Stimulated activated naive CD4-positive, alpha-beta T cell treated with Interleukin-2 at 50 U/mL for 16 hours (primary cell): ENCODE measurements around the gene MIA3.

Experiments used
- DNase-seq: peaks from one replicate; lab custom pipeline; 2025; lab: John Stamatoyannopoulos, UW

MIA3 gene

DNA sequence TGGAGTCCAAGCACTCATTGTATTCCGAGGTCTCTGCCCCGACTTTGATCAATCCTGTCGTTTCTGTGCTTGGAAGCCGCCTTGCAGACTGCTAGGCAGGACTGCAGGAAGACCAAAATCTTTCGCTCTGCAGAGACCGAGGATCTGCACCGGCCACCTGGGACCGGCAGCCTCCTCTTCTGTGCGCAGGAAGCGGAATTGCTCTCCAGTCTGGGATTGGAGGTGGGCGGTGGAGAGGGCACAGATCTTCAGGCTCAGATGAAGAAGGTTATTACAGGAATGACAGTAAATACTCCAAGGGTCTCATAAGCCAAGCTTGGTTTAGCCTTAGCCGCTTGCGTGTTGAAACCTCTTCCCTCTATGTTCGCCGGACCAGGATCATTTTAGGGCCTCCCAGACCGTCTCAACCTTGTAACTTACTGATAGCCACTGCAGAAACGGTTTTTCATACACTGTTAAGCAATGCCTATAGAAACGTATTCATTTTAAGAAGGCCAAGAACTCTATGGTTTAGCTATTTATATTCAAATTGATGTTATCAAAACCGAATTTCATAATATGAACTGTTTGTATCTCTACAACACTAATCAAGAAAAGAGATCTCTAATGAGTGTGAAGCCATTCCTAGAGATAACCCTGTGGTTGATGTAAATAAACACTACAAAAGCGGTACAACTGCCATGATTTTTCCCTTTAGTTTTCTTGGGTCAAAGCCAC is 1.1 kb downstream of the MIA3 start:
- no peak for DNase-seq

DNA sequence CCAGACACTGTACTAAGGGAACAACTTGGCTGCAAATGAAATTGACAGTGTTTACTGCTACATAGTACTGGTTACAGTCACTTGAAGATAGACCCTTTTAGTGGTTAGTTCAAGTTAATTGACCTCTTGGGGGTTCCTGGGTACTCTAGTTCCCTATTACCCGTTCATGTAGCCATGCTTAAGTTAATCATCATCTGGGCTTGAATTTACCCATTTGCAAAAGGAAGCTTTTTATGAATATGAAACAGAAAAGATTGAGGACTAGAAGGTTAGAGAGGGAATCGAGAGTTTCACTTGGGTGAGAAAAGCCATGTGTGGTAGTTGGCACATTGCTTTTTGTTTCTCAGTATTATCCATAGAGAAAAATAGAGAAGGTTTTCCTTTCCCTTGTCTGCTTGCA is 2.7 kb downstream of the MIA3 start:
- DNase-seq: no peak

DNA sequence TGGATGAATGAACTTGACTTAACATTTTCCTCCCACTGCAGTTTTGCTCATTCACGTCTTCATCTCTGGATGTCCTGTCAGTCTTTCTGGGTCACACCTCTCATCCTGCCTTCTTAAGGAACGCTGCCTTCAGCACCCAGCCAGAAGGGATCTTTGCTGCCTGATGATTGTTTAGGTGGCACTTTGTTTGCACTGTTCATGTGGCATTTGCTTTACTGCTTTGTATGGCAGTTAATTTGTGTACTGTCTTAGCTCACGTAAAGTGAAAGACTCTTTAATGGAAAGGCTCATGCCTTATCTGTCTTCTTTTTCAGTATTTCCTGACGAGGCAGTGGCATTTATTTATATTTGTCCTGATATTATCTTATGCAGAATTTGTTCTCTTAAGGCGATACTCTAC is 4.9 kb downstream of the MIA3 start:
- DNase-seq: no peak

DNA sequence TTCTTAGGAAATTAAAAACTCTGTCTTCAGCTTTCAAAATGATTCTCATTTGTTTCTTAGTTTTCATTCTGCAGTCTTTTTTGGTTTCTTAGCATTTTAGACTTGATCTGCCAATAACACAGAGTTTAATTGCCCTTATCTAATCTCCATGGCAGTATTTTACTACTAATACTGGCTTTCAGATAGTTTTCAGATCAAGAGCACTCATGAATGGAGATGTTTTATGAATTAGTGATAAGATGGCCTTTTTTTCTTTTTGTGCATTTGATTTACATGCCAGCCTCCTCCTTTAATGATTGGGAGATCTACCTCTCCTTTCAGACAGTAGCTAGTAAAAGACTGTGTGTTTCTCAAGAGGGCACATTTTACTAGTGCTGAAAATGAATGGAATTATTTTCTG is 5.6 kb downstream of the MIA3 start:
- DNase-seq: no peak

DNA sequence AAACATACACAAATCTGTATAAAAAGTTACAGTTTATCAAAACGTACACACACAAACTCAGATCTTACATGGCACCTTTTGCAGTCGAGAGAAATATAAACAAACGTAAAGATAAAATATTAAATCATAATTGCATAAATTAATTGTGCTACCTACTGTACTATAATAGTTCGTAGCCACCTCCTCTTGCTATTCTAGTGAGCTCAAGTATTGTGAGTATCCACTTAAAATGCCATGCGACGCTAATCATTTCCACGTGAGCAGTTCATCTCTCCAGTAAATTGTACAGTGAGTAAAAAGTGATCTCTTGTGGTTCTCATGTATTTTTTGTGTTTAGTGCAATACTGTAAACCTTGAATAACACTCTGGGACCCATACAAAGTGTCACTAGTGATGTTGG is 6.3 kb downstream of the MIA3 start:
- no peak for DNase-seq

DNA sequence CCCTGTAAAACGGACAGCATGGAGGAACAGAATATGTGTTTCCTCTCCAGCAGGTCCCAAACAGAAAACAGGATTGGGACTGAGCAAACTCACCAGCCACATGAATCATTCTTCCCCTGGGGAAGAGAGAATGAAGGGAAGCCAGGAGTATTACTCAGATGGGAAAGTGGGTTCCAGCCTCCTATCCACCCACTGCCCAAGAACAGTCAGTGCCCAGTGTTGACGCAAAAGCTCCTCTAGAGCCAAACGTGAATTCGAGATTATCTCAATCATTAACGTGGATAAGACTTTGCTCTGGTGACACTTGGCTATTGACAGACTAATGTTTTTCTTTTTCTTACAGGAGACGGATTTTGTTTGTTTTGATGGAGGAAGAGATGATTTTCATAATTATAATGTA is 9.3 kb downstream of the MIA3 start:
- no peak for DNase-seq

DNA sequence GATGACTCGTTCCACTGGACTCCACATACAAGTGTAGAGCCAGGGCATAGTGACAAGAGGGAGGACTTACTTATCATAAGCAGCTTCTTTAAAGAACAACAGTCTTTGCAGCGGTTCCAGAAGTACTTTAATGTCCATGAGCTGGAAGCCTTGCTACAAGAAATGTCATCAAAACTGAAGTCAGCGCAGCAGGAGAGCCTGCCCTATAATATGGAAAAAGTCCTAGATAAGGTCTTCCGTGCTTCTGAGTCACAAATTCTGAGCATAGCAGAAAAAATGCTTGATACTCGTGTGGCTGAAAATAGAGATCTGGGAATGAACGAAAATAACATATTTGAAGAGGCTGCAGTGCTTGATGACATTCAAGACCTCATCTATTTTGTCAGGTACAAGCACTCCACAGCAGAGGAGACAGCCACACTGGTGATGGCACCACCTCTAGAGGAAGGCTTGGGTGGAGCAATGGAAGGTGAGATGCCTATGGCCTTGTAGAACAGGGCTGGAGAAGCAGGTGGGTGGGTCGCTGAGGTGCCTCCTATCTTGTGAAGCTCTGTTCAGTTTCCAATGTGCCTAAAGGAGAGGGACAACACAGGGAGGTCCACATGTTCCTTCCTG is 12.1 kb downstream of the MIA3 start:
- no peak for DNase-seq

DNA sequence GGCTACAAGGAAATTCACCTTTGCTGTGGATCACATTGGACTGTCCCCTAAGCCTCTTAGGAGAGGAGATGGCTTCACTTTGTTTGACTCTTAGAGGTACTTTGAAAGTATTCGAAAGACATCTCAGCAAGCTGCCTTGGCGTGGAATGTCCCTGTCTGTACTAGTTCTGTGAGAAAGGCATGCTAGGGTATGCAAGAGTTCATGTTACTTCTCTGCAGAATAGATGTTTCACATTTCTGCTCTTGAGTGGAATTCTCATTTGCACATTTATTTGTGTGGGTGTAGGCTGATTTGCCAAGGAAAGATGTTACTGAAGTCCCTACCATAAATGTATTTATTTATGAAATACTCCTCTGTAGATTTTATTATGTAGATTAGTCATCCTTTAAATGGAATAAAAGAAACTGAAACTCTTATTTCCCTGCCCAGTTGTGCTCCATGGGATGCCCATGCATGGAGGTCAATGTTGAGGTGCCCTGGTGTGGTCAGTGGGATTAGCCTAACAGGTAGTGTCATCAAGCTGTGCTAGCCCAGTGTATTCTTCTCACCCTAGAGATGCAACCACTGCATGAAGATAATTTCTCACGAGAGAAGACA is 13.8 kb downstream of the MIA3 start:
- DNase-seq: no peak

DNA sequence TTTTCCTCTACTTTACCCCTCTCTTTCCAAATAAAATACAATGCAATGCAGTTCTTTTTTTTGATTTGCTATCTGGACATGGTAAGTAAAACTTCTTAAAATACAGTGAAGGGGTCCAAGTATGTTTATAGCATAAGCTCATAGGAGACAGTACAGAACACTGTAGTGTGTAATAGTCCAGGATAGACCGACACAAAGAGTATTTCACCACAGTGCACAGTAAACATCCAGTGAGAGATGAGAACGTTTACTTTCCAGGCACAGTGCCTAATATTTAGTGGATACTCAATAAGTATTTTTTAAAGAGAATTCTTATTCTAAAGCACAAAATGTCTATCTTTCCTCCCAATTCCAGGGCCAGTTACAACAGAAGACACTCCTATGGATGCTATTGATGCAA is 14.9 kb downstream of the MIA3 start:
- DNase-seq: no peak

DNA sequence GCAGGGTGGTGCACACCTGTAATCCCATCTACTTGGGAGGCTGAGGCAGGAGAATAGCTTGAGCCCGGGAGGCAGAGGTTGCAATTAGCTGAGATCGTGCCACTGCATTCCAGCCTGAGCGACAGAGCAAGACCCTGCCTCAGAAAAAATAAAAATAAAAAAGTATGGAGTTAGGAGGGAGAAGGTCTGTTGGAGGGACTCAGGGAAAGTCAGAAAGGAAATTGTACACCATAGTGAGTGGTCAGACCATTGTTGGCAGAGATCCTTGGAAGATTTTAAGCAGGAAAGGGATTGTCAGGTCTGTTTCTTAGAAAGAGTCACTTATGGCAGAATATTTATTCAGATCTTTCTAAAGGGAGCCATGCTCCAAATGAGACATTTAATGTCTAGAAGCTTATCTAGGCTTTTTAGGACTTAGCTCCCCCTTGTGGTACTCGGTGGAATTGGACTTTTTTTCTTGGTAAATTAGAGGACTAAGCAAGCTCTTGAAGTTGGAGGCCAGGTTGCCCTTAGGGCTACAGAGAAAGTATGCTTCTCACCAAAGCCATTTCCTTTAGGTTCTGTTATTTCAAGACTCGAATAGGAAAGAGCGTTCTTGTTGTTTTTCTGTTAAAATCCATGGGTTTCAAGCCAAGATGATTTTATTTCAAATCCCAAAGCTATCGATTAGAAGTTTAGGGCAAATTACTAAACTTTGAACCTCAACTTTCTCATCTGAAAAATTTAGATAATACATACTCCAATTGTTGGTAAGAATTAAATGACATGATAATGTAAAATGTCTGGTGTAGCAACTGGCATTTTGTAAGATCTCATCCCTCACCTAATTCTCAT is 16.5 kb downstream of the MIA3 start:
- peak; percentile 24 for DNase-seq

DNA sequence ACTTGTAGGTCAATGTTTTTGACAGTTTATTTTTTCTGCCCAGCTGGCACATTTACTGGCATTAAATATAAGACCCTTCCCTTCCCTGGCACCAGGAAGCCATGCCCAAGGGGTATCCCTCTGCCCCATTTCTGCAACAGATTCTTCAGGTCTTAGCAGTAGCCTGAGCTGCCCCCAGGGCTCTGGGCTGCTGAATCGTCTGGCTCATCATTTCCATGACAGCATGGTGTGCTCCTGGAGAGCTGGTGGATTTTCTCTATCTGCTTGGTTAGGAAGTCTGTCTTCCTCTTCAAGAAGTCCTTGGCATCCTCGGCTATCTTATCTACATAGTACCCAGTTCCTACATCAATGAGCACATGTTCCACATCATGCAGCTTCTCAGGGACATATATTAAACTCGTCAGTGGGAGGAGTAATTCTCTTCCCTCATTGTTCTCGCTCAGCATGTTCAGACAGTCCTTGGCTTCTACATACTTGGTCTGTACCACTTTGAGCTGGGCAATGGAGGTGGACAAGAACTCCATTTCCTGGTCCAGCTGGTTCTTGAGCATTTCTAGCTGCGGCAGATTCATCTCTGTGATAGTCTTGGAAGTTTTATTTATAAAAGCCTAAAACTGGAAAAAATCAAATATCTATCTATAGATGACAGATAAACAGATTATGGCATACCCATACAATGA is 23.5 kb downstream of the MIA3 start:
- no peak for DNase-seq

DNA sequence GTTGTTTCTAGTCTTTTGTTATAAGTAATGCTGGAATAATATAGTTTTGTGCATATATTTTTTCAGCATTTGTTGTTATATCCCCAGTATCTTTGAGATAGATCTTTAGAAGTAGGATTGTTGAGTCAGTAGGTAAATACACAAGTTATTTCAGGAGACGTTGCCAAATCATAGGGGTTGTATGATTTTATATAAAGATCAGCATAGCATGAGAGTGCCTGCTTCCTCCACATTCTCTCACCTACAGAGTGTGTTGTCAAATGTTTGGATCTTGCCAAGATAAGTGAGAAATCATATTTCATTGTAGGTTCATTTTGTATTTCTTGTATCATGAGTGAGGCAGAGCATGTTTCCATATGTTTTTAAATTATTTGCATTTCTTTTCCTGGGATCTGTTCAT is 24.6 kb downstream of the MIA3 start:
- no peak for DNase-seq

DNA sequence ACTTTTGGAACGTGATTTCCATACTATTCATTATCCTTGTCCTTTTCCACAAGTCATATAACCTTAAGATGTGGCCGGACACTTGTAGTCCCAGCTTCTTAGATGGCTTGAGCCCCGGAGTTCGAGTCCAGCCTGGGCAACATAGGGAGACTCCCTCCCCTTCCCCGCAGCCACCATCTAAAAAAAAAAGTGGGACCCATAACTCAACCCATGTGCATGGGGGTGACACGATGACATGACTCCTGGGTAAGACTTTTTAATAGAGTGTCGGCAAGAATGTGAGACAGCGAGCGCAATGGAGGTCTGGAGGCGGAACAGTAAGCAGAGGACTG is 25.7 kb downstream of the MIA3 start:
- DNase-seq: no peak

DNA sequence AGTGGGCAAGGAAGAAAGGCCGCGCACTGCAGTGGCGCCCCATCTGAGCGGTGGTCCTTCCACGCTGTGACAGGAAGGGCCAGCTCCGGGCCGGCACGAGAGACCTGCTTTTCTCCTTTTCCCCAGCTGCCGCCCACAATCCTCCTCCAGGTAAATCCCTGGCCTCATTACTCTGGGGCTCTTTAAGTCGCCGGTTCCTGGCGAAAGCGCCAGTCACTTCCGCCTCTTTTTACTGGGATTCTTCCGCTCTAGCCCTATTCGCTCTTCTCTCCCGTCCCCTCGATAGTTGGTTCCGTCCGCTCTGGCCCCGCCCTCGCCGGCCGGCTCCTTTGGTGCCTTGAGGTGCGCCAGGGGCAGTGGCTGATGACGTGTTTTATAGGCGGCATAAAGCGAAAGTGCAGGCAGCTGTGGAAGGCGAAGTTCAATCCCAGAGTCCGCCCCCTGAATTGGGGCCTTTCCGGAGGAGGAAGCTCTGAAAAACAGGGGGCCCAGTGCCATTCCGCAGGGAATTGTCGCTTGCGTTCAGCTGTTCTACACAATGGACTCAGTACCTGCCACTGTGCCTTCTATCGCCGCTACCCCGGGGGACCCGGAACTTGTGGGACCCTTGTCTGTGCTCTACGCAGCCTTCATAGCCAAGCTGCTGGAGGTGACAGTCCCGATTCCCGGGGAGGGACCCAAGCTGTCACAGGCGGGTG is 26.2 kb downstream of the MIA3 start:
- DNase-seq: peak; percentile 98

DNA sequence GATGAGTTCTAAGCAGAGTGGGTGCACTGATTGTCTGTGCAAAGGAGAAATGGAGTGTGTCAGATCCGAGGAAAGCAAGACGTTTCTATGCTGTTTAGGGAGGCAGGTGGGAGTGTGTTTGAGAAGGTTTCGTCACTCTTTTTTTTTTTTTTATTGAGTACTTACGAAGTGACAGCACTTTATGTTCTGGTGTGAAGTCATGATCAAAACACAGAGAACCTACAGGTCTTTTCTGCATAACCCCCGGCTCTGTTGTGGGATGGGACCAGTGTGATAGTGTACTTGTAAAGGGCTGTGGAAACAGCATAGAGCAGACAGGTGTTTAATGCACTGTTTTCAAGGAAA is 26.7 kb downstream of the MIA3 start:
- DNase-seq: no peak

DNA sequence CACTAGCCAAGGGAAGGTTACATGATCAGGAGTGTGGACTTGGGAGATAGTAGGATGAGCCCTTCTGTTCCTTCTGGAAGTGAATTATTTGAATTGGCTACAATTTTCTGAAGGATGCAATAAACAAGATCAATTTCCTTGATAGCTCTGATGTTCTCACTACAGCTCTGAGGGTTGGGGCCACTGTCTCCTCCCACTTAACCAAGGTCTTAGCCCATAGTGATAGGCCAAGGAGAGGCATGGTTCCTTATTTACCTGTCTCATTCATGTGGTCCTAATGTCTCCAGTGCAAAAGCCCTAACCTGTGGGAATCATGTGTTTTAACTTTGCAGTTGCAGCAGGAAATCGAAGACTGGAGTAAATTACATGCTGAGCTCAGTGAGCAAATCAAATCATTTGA is 34.8 kb downstream of the MIA3 start:
- DNase-seq: no peak

DNA sequence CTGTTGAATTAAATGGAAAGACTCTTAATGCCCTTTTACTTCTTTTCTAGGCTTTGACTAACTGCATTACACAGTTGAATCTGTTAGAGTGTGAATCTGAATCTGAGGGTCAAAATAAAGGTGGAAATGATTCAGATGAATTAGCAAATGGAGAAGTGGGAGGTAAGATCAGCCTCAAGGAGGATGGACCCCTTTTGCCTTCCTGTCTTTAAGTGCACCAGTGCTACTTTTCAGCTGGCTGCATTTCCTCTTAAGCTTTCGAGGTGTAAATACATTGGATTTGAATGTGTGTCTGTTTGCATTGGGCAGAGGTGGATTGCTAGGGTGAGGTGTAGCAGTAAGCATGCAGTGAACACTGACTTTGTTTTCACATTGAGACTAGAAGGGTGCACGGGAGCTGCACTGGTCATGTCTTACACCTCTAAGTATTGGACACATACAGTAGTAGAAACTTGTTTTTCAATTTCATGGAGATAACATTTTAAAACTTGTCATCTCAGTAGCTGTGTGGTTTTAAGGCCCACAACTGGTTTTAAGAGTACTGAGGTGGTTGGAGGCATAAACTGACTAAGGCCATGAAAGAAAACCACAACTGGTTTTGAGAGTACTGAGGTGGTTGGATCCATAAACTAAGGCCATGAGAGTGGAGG is 35.4 kb downstream of the MIA3 start:
- peak; percentile 8 for DNase-seq

DNA sequence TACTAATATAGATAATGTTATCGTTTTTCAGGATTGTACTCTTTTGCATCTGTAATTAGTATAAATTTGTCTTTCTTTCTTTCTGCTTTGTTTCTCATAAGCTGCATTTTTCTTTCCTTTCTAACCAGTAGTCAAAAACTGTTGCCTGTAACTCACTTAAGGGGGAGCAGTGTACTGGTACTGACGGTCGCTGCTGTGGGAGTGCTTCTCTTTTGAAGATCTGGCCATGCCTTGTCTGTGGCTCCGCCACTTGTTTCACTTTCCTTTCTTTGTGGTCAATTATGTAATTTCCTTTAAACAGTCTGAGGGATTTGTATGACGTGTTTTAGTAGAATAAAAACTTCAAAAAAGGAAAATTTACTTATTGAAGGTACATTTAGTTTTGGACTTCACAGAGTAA is 37.0 kb downstream of the MIA3 start:
- peak; percentile 72 for DNase-seq

DNA sequence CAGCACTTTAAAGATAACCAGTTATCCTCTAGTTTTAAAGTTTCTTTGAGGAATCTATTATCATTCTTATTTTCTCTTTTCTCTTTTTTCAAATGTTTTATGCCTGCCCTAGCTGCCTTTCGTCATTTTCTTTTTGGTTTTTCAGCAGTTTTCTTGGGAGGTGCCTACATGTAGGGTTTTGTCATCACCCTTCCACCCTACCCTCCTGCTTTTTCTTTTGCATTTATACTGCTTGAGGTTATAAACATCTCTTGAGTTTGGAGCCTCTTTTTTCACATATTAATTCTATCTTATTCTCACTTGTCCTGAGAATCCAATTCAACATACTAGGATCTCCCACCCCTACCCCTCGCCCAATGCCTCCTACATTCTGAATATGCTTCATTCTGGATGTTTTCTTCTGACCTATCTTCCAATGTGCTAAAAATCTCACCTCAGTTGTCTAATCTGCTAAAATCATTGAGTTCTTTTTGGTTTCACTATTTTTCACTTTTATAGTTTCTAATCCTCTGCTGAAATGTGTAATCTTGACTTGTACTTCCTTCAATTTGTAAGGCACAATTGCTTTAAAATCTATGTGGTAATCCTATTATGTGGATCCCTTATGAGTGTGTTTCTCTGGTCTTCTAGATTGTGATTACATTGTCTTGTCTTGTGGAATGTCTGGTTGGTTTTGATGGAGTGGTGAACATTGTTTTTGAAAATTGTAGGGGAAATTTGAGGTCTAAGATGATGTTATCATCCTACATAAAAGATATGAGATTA is 38.7 kb downstream of the MIA3 start:
- DNase-seq: no peak

DNA sequence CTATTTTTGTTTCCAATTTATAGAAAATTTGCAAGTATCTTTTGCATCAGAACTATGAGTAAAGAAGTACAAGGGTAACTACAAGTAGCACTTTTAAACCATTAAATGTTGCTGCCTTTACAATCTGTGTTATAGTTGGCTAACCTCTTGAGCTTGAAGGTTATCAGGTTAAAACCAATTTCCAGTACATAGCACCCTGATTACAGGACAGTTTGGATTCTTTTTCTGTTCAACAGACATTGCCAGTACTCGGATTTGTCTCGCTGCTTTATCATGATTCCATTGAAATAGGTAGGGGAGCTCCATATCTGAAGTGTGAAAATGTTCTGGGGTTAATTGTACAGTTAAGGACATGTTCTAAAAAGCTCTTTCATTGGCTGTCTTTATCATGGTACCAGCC is 40.0 kb downstream of the MIA3 start:
- DNase-seq: no peak
